Neural progenitor cell (in vitro differentiated cells): ENCODE results near the gene MLST8. TPM values are rescaled to one million over a fixed set of nuclear protein-coding genes. Genes with fewer than 3 reads are reported as not detected.

Source experiments
- DNase-seq: peaks from one replicate; pipeline ENCODE4 v3.0.0-alpha.2; 2016; ENCODE audit warnings: low spot score
- H2AFZ ChIP-seq: fragments of 200-600 bp; sonication (generic); replicated peaks from 2 replicates; pipeline ENCODE4 v1.6.1; 2016; ENCODE audit warnings: antibody characterized with exemption
- H3F3A ChIP-seq: fragments of 200-600 bp; sonication (generic); 2 replicates; pipeline ENCODE4 v1.6.1; 2016; ENCODE audit warnings: antibody characterized with exemption, low read depth
- H3K27ac ChIP-seq: fragments of 200-600 bp; sonication (generic); 2 replicates; pipeline ENCODE4 v1.5.1; 2016; ENCODE audit warnings: mild to moderate bottlenecking
- H3K27me3 ChIP-seq: fragments of 200-600 bp; sonication (generic); 2 replicates; pipeline ENCODE4 v1.6.1; 2016; ENCODE audit warnings: mild to moderate bottlenecking, moderate library complexity
- H3K36me3 ChIP-seq: fragments of 200-600 bp; sonication (generic); 2 replicates; pipeline ENCODE4 v1.5.1; 2016
- H3K4me1 ChIP-seq: fragments of 200-600 bp; sonication (generic); 2 replicates; pipeline ENCODE4 v1.6.1; 2016; ENCODE audit warnings: mixed run types
- H3K4me2 ChIP-seq: fragments of 200-600 bp; sonication (generic); 2 replicates; pipeline ENCODE4 v1.6.1; 2016
- H3K4me3 ChIP-seq: fragments of 200-600 bp; sonication (generic); 2 replicates; pipeline ENCODE4 v1.5.1; 2016
- H3K79me2 ChIP-seq: fragments of 200-600 bp; sonication (generic); 2 replicates; pipeline ENCODE4 v1.6.1; 2016; ENCODE audit warnings: low read depth
- H3K9ac ChIP-seq: fragments of 200-600 bp; sonication (generic); 2 replicates; pipeline ENCODE4 v1.6.1; 2016
- H3K9me3 ChIP-seq: fragments of 200-600 bp; sonication (generic); 2 replicates; pipeline ENCODE4 v1.5.1; 2016; ENCODE audit warnings: low read depth
- H4K20me1 ChIP-seq: fragments of 200-600 bp; sonication (generic); 2 replicates; pipeline ENCODE4 v1.6.1; 2016; ENCODE audit warnings: low read depth
- H3K27ac Mint-ChIP-seq: 3 replicates; pipeline ENCODE4 v1.8.0; 2021; ENCODE audit warnings: mixed read lengths
- H3K27me3 Mint-ChIP-seq: 2 replicates; pipeline ENCODE4 v1.8.0; 2022; ENCODE audit warnings: low read depth, mild to moderate bottlenecking, inconsistent platforms, moderate library complexity, mixed read lengths; ENCODE audit not compliant: insufficient read depth
- H3K36me3 Mint-ChIP-seq: 3 replicates; pipeline ENCODE4 v1.8.0; 2021; ENCODE audit warnings: mixed read lengths
- H3K4me1 Mint-ChIP-seq: 3 replicates; pipeline ENCODE4 v1.8.0; 2021; ENCODE audit warnings: mixed read lengths
- H3K4me3 Mint-ChIP-seq: 3 replicates; pipeline ENCODE4 v1.8.0; 2021; ENCODE audit warnings: mild to moderate bottlenecking, moderate library complexity, mixed read lengths
- H3K9me3 Mint-ChIP-seq: 3 replicates; pipeline ENCODE4 v1.8.0; 2020; ENCODE audit warnings: mixed read lengths
- EZH2 ChIP-seq: fragments of 200-600 bp; sonication (generic); IDR thresholded peaks from 2 replicates; pipeline ENCODE4 v1.6.1; 2017; ENCODE audit warnings: antibody characterized with exemption, mild to moderate bottlenecking, moderate library complexity
- EZH2phosphoT487 ChIP-seq: fragments of 200-600 bp; sonication (generic); IDR thresholded peaks from 2 replicates; pipeline ENCODE4 v1.6.1; 2017; ENCODE audit warnings: antibody characterized with exemption
- total RNA-seq: library from RNA; depleted of rRNA; stranded (reverse); fragments of >200 nt; gene quantifications from 2 replicates; pipeline ENCODE4 v1.2.3, GENCODE V29; 2015; ENCODE audit warnings: low replicate concordance
- TF ChIP-seq, protein P1 (sequence below): fragments of 200-600 bp; sonication (generic); IDR thresholded peaks from 2 replicates; pipeline ENCODE4 v1.5.1; 2017; ENCODE audit warnings: antibody characterized with exemption, mild to moderate bottlenecking

Gene MLST8
- total RNA-seq, 1 donor from 2014 or later = 24.9 TPM

DNA sequence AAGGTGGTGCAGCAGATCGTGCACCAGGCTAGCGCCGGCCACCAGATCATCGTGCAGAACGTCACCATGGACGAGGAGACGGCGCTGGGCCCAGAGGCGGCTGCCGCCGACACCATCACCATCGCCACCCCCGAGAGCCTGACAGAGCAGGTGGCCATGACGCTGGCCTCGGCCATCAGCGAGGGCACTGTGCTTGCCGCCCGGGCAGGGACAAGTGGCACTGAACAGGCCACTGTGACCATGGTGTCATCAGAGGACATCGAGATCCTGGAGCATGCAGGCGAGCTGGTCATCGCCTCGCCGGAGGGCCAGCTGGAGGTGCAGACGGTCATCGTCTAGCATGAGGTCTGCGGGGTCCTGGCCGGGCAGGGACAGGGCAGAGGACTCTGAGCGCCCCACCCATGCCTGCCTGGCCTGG is 30.0 kb downstream of the MLST8 start:
- H3K9ac ChIP-seq = no peak overlapping the region
- H3K4me1 ChIP-seq = peaks cover 26% of the 10 kb centered on the region
- H3K79me2 ChIP-seq = no peaks in the 10 kb centered on the region
- H3K4me2 ChIP-seq = no peak overlapping the region
- peaks cover 49% of the 10 kb centered on the region for H4K20me1 ChIP-seq
- H3K4me3 ChIP-seq = no peak overlapping the region
- no peaks in the 10 kb centered on the region for H3K9me3 ChIP-seq
- Mint-ChIP-seq H3K4me3 (peak overlapping the region; percentile 55), H3K36me3 (peaks cover 4% of the 10 kb centered on the region), H3K9me3 (no peaks in the 10 kb centered on the region), H3K27me3 (peaks cover 7% of the 10 kb centered on the region), H3K4me1 (no peaks in the 10 kb centered on the region), H3K27ac (no peak overlapping the region)
- H3K27ac ChIP-seq = no peak overlapping the region
- peaks cover 41% of the 10 kb centered on the region for H3F3A ChIP-seq
- peaks cover 31% of the 10 kb centered on the region for H3K27me3 ChIP-seq
- TF ChIP-seq, protein P1, sequence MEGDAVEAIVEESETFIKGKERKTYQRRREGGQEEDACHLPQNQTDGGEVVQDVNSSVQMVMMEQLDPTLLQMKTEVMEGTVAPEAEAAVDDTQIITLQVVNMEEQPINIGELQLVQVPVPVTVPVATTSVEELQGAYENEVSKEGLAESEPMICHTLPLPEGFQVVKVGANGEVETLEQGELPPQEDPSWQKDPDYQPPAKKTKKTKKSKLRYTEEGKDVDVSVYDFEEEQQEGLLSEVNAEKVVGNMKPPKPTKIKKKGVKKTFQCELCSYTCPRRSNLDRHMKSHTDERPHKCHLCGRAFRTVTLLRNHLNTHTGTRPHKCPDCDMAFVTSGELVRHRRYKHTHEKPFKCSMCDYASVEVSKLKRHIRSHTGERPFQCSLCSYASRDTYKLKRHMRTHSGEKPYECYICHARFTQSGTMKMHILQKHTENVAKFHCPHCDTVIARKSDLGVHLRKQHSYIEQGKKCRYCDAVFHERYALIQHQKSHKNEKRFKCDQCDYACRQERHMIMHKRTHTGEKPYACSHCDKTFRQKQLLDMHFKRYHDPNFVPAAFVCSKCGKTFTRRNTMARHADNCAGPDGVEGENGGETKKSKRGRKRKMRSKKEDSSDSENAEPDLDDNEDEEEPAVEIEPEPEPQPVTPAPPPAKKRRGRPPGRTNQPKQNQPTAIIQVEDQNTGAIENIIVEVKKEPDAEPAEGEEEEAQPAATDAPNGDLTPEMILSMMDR = no peak
- no peak for TF ChIP-seq EZH2
- TF ChIP-seq EZH2phosphoT487 = no peak
- H3K36me3 ChIP-seq = no peaks in the 10 kb centered on the region
- no peak for DNase-seq
- no peak overlapping the region for H2AFZ ChIP-seq

DNA sequence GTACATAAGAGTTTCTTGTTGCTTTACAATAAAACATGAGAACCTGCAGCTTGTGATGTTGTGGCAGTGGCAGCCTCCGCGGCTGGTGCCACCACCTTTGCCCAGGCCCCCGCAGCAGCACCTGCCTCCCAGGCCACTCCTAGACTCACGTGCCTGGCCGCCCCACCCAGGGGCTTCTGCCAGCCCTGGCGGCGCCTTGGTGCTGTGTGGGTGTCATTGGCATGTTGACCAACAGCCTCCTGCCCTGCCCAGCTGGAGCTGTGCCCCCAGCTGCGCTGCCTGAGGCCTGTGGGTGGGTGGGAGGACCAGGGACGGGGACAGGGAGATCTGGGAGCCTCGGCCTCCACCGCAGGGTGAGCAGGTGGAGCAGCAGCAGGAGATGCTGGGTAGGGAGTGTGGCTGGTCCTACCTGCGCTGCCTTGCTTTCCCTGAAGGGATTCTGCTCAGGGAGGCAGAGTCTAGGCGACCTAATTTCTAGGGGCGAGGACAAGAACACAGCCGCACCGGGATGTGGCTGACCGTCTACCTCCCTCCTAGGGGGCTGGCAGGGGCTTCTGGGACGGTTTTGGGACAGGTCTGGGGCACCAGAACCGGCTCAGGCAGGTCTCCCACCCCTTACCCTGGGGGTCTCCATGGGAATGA is 30.6 kb downstream of the MLST8 start:
- Histone ChIP-seq H3K27me3 (peaks cover 31% of the 10 kb centered on the region), H3K36me3 (no peaks in the 10 kb centered on the region), H3K4me3 (no peak overlapping the region), H3K27ac (no peak overlapping the region), H3K9ac (no peak overlapping the region), H3K4me2 (peak overlapping the region; percentile 82), H3K9me3 (no peaks in the 10 kb centered on the region), H2AFZ (no peak overlapping the region), H3F3A (peaks cover 41% of the 10 kb centered on the region), H3K79me2 (no peaks in the 10 kb centered on the region), H3K4me1 (peaks cover 26% of the 10 kb centered on the region), H4K20me1 (peaks cover 49% of the 10 kb centered on the region)
- H3K27me3 Mint-ChIP-seq = peaks cover 7% of the 10 kb centered on the region
- peak overlapping the region; percentile 55 for H3K4me3 Mint-ChIP-seq
- peaks cover 4% of the 10 kb centered on the region for H3K36me3 Mint-ChIP-seq
- no peak for TF ChIP-seq EZH2phosphoT487
- no peak for TF ChIP-seq EZH2
- TF ChIP-seq, protein P1 = no peak
- H3K4me1 Mint-ChIP-seq = no peaks in the 10 kb centered on the region
- H3K9me3 Mint-ChIP-seq = no peaks in the 10 kb centered on the region
- H3K27ac Mint-ChIP-seq = no peak overlapping the region
- no peak for DNase-seq

DNA sequence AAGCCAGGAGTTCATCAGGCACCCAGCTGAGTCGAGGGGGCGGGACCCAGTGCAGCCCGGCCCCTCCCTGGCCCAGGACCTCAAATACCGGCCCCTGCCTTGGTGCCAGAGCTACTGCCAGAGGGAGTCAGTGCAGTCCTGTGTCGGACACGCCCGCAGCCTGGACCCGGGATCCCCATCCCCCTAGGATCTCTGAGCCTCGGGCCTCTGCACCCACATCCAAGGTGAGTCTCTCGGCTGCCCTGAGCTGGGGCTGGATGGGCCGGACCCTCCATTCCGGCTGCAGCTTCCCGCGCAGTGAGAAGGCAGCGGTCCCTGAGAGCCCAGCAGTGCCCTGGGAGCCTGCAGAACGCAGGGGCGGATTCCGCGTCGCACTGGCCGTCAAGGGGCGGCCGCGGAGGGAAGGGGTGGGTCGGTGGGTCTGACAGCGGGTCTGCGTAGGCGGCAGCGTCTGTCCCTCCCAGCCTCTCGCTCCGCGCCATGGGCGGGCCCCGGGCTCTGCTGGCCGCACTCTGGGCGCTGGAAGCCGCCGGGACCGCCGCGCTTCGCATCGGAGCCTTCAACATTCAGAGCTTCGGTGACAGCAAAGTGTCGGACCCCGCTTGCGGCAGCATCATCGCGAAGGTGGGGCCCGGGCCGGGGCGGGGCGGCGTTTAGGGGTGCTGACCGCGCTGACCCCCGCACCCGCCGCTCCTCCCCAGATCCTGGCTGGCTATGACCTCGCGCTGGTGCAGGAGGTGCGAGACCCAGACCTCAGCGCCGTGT is 31.3 kb downstream of the MLST8 start, which contains the start of gene DNASE1L2:
DNASE1L2 (plus strand) TSS at position 108 of the 765 bp plus-strand sequence; CDS start at position 481, 373 bp downstream.
- DNase-seq = peak; percentile 80
- peaks cover 26% of the 10 kb centered on the region for H3K4me1 ChIP-seq
- H3K36me3 ChIP-seq = no peaks in the 10 kb centered on the region
- H3K4me1 Mint-ChIP-seq = no peaks in the 10 kb centered on the region
- no peak within 1 kb of the TSS for H3K27ac ChIP-seq
- peaks cover 31% of the 10 kb centered on the region for H3K27me3 ChIP-seq
- H3K4me3 Mint-ChIP-seq = peak within 1 kb of the TSS; percentile 55
- peaks cover 41% of the 10 kb centered on the region for H3F3A ChIP-seq
- H3K9me3 ChIP-seq = no peaks in the 10 kb centered on the region
- no peaks in the 10 kb centered on the region for H3K9me3 Mint-ChIP-seq
- H3K36me3 Mint-ChIP-seq = peaks cover 4% of the 10 kb centered on the region
- peaks cover 7% of the 10 kb centered on the region for H3K27me3 Mint-ChIP-seq
- no peak within 1 kb of the TSS for H3K27ac Mint-ChIP-seq
- peak within 1 kb of the TSS; percentile 44 for H3K4me3 ChIP-seq
- peaks cover 49% of the 10 kb centered on the region for H4K20me1 ChIP-seq
- no peak within 1 kb of the TSS for H2AFZ ChIP-seq
- no peaks in the 10 kb centered on the region for H3K79me2 ChIP-seq
- TF ChIP-seq, protein P1 = no peak
- TF ChIP-seq EZH2 (no peak), EZH2phosphoT487 (no peak)
- peak within 1 kb of the TSS; percentile 82 for H3K4me2 ChIP-seq
- H3K9ac ChIP-seq = no peak within 1 kb of the TSS
